Measurements from ENCODE around the gene FLACC1. TPM values are rescaled to one million over a fixed set of nuclear protein-coding genes. Genes with fewer than 3 reads are reported as not detected.

Gene FLACC1
- total RNA-seq, 1 experiment from 2014 or later = 0.17 TPM

- no peak for TF ChIP-seq NFE2L1 (CRISPR knock-in tag; IDR thresholded peaks at IDR 0.05)
- TF ChIP-seq ATF6 (CRISPR knock-in tag; IDR thresholded peaks at IDR 0.05) = no peak
- no peak for TF ChIP-seq NFYB (CRISPR knock-in tag; conservative IDR thresholded peaks at IDR 0.05; ENCODE audit: low read depth)
- TF ChIP-seq NR1H2 (CRISPR knock-in tag; IDR thresholded peaks at IDR 0.05) = no peak
- TF ChIP-seq PREB (CRISPR knock-in tag; IDR thresholded peaks at IDR 0.05; ENCODE audit: borderline replicate concordance) = no peak
- TF ChIP-seq ZNF425 (CRISPR knock-in tag; conservative IDR thresholded peaks at IDR 0.05) = no peak
- no peak for TF ChIP-seq USF1 (CRISPR knock-in tag; IDR thresholded peaks at IDR 0.05)
Measured at GRCh38 chr2:201256082-201256481, 101.1 kb downstream of the FLACC1 start (continued).

GRCh38 chr2:201255408-201256033 is 101.6 kb downstream of the FLACC1 start:
- H3K27me3 Mint-ChIP-seq (ENCODE audit: low read depth) = no peaks in the 10 kb centered on the region
- DNase-seq (ENCODE audit: low spot score) (no peak), ATAC-seq (no peak)
- H3K27ac Mint-ChIP-seq = no peak overlapping the region
- TF ChIP-seq FOXJ3 (CRISPR knock-in tag; IDR thresholded peaks at IDR 0.05; ENCODE audit: borderline replicate concordance) (no peak), NFE2L1 (CRISPR knock-in tag; IDR thresholded peaks at IDR 0.05) (no peak), E2F4 (CRISPR knock-in tag; IDR thresholded peaks at IDR 0.05; ENCODE audit: borderline replicate concordance, low read depth) (no peak), ZBTB21 (CRISPR knock-in tag; IDR thresholded peaks at IDR 0.05; ENCODE audit: borderline replicate concordance) (no peak), MAX (CRISPR knock-in tag; IDR thresholded peaks at IDR 0.05) (no peak)
- peaks cover 6% of the 10 kb centered on the region for H3K9me3 Mint-ChIP-seq
- POLR2A ChIA-PET = no interaction called here
- CTCF ChIA-PET = interaction anchor here (1.1 kb wide), 1 partner anchor 21 kb away, joined by 3 read pairs; no protein-coding TSS in a partner anchor
- no peaks in the 10 kb centered on the region; the same call in 1 of the 2 replicates for H3K36me3 Mint-ChIP-seq
- no peak overlapping the region for H3K4me3 Mint-ChIP-seq
- peaks cover 32% of the 10 kb centered on the region for H3K4me1 Mint-ChIP-seq

GRCh38 chr2:201254081-201254730 is 102.9 kb downstream of the FLACC1 start:
- DNase-seq (ENCODE audit: low spot score) (peak; percentile 50), ATAC-seq (peak; percentile 92)
- ChIA-PET CTCF (interaction anchor here (0.6 to 2.1 kb wide), 4 partner anchors 22 to 197 kb away, joined by 3 to 15 read pairs (median 4); partner anchors contain the start of genes STRADB and TRAK2), POLR2A (interaction anchor here (0.5 kb wide), 1 partner anchor 751 kb away, joined by 3 read pairs; no protein-coding TSS in a partner anchor)
- H3K27ac Mint-ChIP-seq = peak overlapping the region; percentile 47; the same call in 1 of the 2 replicates
- H3K9me3 Mint-ChIP-seq = peaks cover 18% of the 10 kb centered on the region
- peaks cover 7% of the 10 kb centered on the region for H3K36me3 Mint-ChIP-seq
- no peaks in the 10 kb centered on the region for H3K27me3 Mint-ChIP-seq (ENCODE audit: low read depth)
- H3K4me3 Mint-ChIP-seq = no peak overlapping the region
- peaks cover 27% of the 10 kb centered on the region for H3K4me1 Mint-ChIP-seq
- TF ChIP-seq ZNF416 (CRISPR knock-in tag; IDR thresholded peaks at IDR 0.05) = no peak
- no peak for TF ChIP-seq TEAD1 (CRISPR knock-in tag; IDR thresholded peaks at IDR 0.05)
- no peak for TF ChIP-seq ZNF317 (CRISPR knock-in tag; IDR thresholded peaks at IDR 0.05; ENCODE audit: borderline replicate concordance, low read depth)
- no peak for TF ChIP-seq ETV6 (CRISPR knock-in tag; IDR thresholded peaks at IDR 0.05)
- no peak for TF ChIP-seq FOXP1 (CRISPR knock-in tag; IDR thresholded peaks at IDR 0.05; ENCODE audit: borderline replicate concordance)
- TF ChIP-seq MAX (CRISPR knock-in tag; IDR thresholded peaks at IDR 0.05) = no peak
- TF ChIP-seq SMAD3 (CRISPR knock-in tag; IDR thresholded peaks at IDR 0.05; ENCODE audit: borderline replicate concordance) = no peak
- TF ChIP-seq ELF4 (CRISPR knock-in tag; IDR thresholded peaks at IDR 0.05; ENCODE audit: low read depth) = no peak
